ENCODE measurements around the gene RETN. TPM values are rescaled to one million over a fixed set of nuclear protein-coding genes. Genes with fewer than 3 reads are reported as not detected.

Gene RETN
- total RNA-seq, 1 donor from 2014 or later, result not detected

DNA sequence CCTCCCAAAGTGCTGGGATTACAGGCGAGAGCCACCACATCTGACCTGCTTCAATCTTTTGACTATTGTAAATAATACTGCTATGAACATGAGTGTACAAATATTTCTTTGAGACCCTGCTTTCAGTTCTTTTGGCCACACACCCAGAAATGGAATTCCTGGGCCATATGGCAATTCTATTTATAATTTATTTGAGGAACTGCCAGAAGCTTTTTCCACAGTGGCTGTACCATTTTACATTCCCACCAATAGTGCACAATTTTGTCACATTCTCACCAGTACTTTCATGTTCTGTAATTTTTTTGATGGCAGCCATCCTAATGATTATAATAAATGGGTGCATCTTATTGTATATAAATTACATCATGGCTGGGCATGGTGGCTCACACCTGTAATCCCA is 46.8 kb downstream of the RETN start:
- no peak for TF ChIP-seq EZH2 (IDR thresholded peaks at IDR 0.05; ENCODE audit: insufficient read depth, low read length)
- H3K4me3 Mint-ChIP-seq (ENCODE audit: unreplicated experiment), result no peak overlapping the region
- Histone ChIP-seq H3K27ac (ENCODE audit: low read depth, low read length) (no peak overlapping the region), H3K4me2 (ENCODE audit: low read length) (no peak overlapping the region), H3K4me1 (ENCODE audit: insufficient read depth, low read length) (no peaks in the 10 kb centered on the region), H3K4me3 (ENCODE audit: insufficient read depth, low read depth, low read length) (no peak overlapping the region), H3K9ac (ENCODE audit: low read length) (no peak overlapping the region), H3K9me3 (ENCODE audit: insufficient read depth, low read depth, low read length) (no peaks in the 10 kb centered on the region), H2AFZ (ENCODE audit: low read depth, low read length) (no peak overlapping the region), H3K79me2 (ENCODE audit: insufficient read depth, low read length) (no peaks in the 10 kb centered on the region), H4K20me1 (ENCODE audit: insufficient read depth, low read length) (no peaks in the 10 kb centered on the region), H3K36me3 (ENCODE audit: insufficient read depth, low read length) (no peaks in the 10 kb centered on the region), H3K27me3 (ENCODE audit: insufficient read depth, low read length) (no peaks in the 10 kb centered on the region)
- no peak overlapping the region for H3K27ac Mint-ChIP-seq (ENCODE audit: unreplicated experiment)
- peaks cover 22% of the 10 kb centered on the region for H3K27me3 Mint-ChIP-seq (ENCODE audit: low read depth, unreplicated experiment)
- no peak for FAIRE-seq
- DNase-seq (ENCODE audit: low read depth), result no peak
- no peaks in the 10 kb centered on the region for H3K4me1 Mint-ChIP-seq (ENCODE audit: low read depth, unreplicated experiment)
- no peaks in the 10 kb centered on the region for H3K36me3 Mint-ChIP-seq (ENCODE audit: low read depth, unreplicated experiment)
- H3K9me3 Mint-ChIP-seq (ENCODE audit: unreplicated experiment), result peaks cover 5% of the 10 kb centered on the region

DNA sequence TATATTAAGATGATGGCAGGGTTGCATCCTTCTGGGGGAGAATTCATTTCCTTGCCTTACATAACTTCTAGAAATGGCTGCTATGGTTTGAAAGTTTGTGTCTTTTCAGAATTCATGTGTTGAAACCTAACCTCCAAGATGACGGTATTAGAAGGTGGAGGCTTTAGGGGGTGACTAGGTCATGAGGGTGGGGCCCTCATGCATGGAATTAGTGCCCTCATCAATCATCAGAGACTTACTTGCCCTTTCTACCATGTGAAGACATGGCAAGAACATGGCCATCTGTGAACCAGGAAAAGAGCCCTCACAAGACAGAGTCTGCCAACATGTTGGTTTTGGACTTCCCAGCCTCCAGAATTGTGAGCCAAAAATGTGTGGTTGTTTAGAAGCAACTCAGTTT is 47.9 kb downstream of the RETN start:
- no peaks in the 10 kb centered on the region for H3K79me2 ChIP-seq (ENCODE audit: insufficient read depth, low read length)
- no peak for TF ChIP-seq EZH2 (IDR thresholded peaks at IDR 0.05; ENCODE audit: insufficient read depth, low read length)
- TF ChIP-seq, protein P1, sequence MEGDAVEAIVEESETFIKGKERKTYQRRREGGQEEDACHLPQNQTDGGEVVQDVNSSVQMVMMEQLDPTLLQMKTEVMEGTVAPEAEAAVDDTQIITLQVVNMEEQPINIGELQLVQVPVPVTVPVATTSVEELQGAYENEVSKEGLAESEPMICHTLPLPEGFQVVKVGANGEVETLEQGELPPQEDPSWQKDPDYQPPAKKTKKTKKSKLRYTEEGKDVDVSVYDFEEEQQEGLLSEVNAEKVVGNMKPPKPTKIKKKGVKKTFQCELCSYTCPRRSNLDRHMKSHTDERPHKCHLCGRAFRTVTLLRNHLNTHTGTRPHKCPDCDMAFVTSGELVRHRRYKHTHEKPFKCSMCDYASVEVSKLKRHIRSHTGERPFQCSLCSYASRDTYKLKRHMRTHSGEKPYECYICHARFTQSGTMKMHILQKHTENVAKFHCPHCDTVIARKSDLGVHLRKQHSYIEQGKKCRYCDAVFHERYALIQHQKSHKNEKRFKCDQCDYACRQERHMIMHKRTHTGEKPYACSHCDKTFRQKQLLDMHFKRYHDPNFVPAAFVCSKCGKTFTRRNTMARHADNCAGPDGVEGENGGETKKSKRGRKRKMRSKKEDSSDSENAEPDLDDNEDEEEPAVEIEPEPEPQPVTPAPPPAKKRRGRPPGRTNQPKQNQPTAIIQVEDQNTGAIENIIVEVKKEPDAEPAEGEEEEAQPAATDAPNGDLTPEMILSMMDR (IDR thresholded peaks at IDR 0.05; ENCODE audit: insufficient read depth, low read depth, low read length), result no peak
- DNase-seq (ENCODE audit: low read depth) (no peak), FAIRE-seq (no peak)
- H3K4me1 ChIP-seq (ENCODE audit: insufficient read depth, low read length), result no peaks in the 10 kb centered on the region
- no peak overlapping the region for H3K27ac Mint-ChIP-seq (ENCODE audit: unreplicated experiment)
- H3K36me3 Mint-ChIP-seq (ENCODE audit: low read depth, unreplicated experiment), result no peaks in the 10 kb centered on the region
- H3K4me2 ChIP-seq (ENCODE audit: low read length), result no peak overlapping the region
- peaks cover 24% of the 10 kb centered on the region for H3K27me3 Mint-ChIP-seq (ENCODE audit: low read depth, unreplicated experiment)
- no peak overlapping the region for H3K4me3 Mint-ChIP-seq (ENCODE audit: unreplicated experiment)
- H3K9me3 ChIP-seq (ENCODE audit: insufficient read depth, low read depth, low read length), result no peaks in the 10 kb centered on the region
- H3K9me3 Mint-ChIP-seq (ENCODE audit: unreplicated experiment), result peaks cover 5% of the 10 kb centered on the region
- H4K20me1 ChIP-seq (ENCODE audit: insufficient read depth, low read length), result no peaks in the 10 kb centered on the region
- no peaks in the 10 kb centered on the region for H3K4me1 Mint-ChIP-seq (ENCODE audit: low read depth, unreplicated experiment)
- H3K27ac ChIP-seq (ENCODE audit: low read depth, low read length), result no peak overlapping the region
- no peak overlapping the region for H3K4me3 ChIP-seq (ENCODE audit: insufficient read depth, low read depth, low read length)
- H2AFZ ChIP-seq (ENCODE audit: low read depth, low read length), result no peak overlapping the region
- no peaks in the 10 kb centered on the region for H3K27me3 ChIP-seq (ENCODE audit: insufficient read depth, low read length)
- no peak overlapping the region for H3K9ac ChIP-seq (ENCODE audit: low read length)
- H3K36me3 ChIP-seq (ENCODE audit: insufficient read depth, low read length), result no peaks in the 10 kb centered on the region

- FAIRE-seq, result no peak
- H3K4me2 ChIP-seq (ENCODE audit: low read length), result no peak overlapping the region
- TF ChIP-seq EZH2 (IDR thresholded peaks at IDR 0.05; ENCODE audit: insufficient read depth, low read length), result no peak
- TF ChIP-seq, protein P1 (IDR thresholded peaks at IDR 0.05; ENCODE audit: insufficient read depth, low read depth, low read length), result no peak
- H3K36me3 ChIP-seq (ENCODE audit: insufficient read depth, low read length), result no peaks in the 10 kb centered on the region
- no peaks in the 10 kb centered on the region for H3K4me1 ChIP-seq (ENCODE audit: insufficient read depth, low read length)
- no peak for DNase-seq (ENCODE audit: low read depth)
- no peak overlapping the region for H3K4me3 Mint-ChIP-seq (ENCODE audit: unreplicated experiment)
- peaks cover 5% of the 10 kb centered on the region for H3K9me3 Mint-ChIP-seq (ENCODE audit: unreplicated experiment)
- H3K27me3 Mint-ChIP-seq (ENCODE audit: low read depth, unreplicated experiment), result peaks cover 36% of the 10 kb centered on the region
- no peaks in the 10 kb centered on the region for H4K20me1 ChIP-seq (ENCODE audit: insufficient read depth, low read length)
- H3K27me3 ChIP-seq (ENCODE audit: insufficient read depth, low read length), result peaks cover 2% of the 10 kb centered on the region
- no peaks in the 10 kb centered on the region for H3K4me1 Mint-ChIP-seq (ENCODE audit: low read depth, unreplicated experiment)
- H3K36me3 Mint-ChIP-seq (ENCODE audit: low read depth, unreplicated experiment), result no peaks in the 10 kb centered on the region
- no peaks in the 10 kb centered on the region for H3K79me2 ChIP-seq (ENCODE audit: insufficient read depth, low read length)
- no peak overlapping the region for H3K9ac ChIP-seq (ENCODE audit: low read length)
- H3K27ac Mint-ChIP-seq (ENCODE audit: unreplicated experiment), result no peak overlapping the region
- H3K4me3 ChIP-seq (ENCODE audit: insufficient read depth, low read depth, low read length), result no peak overlapping the region
- no peak overlapping the region for H2AFZ ChIP-seq (ENCODE audit: low read depth, low read length)
- H3K9me3 ChIP-seq (ENCODE audit: insufficient read depth, low read depth, low read length), result no peaks in the 10 kb centered on the region
- H3K27ac ChIP-seq (ENCODE audit: low read depth, low read length), result no peak overlapping the region
Measured at GRCh38 chr19:7718668-7719067, 49.8 kb downstream of the RETN start.

Other genes with a start within 250 kb of the RETN start
- 1.7 and 2.2 TPM in 2 replicates for gene PEX11G, start 180.0 kb upstream of the RETN start, total RNA-seq
- 39.8 and 41.1 TPM in 2 replicates for gene ZNF358, start 152.9 kb upstream of the RETN start, total RNA-seq
- gene MCOLN1, start 146.4 kb upstream of the RETN start, total RNA-seq, result 26.2 and 27.5 TPM in 2 replicates
- 81.9 and 90.2 TPM in 2 replicates for gene PNPLA6, start 133.3 kb upstream of the RETN start, total RNA-seq
- 2.8 and 4.1 TPM in 2 replicates for gene CAMSAP3, start 73.2 kb upstream of the RETN start, total RNA-seq
- gene XAB2, start 39.5 kb upstream of the RETN start, total RNA-seq, result 28.1 and 30.4 TPM in 2 replicates
- 94.1 and 95.8 TPM in 2 replicates for gene PET100, start 39.3 kb upstream of the RETN start, total RNA-seq
- gene PCP2, start 35.3 kb upstream of the RETN start, total RNA-seq, result not detected in 2 replicates
- 48.6 and 49.6 TPM in 2 replicates for gene STXBP2, start 31.9 kb upstream of the RETN start, total RNA-seq
- gene MCEMP1, start 8.0 kb downstream of the RETN start, total RNA-seq, result not detected in 2 replicates
- gene TRAPPC5, start 11.8 kb downstream of the RETN start, total RNA-seq, result 110 and 121 TPM in 2 replicates
- not detected in 2 replicates for gene FCER2, start 33.1 kb downstream of the RETN start, total RNA-seq
- gene CLEC4G, start 63.1 kb downstream of the RETN start, total RNA-seq, result not detected in 2 replicates
- not detected in 2 replicates for gene CD209, start 78.5 kb downstream of the RETN start, total RNA-seq
- not detected in 2 replicates for gene CLEC4M, start 94.2 kb downstream of the RETN start, total RNA-seq
- gene EVI5L, start 161.2 kb downstream of the RETN start, total RNA-seq, result 22.1 and 25.7 TPM in 2 replicates
- 0.55 and 1.3 TPM in 2 replicates for gene PRR36, start 205.3 kb downstream of the RETN start, total RNA-seq
- gene LRRC8E, start 219.5 kb downstream of the RETN start, total RNA-seq, result 6.5 and 6.6 TPM in 2 replicates
- gene MAP2K7, start 234.8 kb downstream of the RETN start, total RNA-seq, result 20.9 and 22.9 TPM in 2 replicates
- gene TGFBR3L, start 245.8 kb downstream of the RETN start, total RNA-seq, result 2.8 and 4.6 TPM in 2 replicates